ENCODE data around the gene NFXL1.
A peak's percentile ranks its signal among the peaks of the same experiment; 100 is the strongest.
"Not testable (repeated sequence)": the region's sequence is repeated elsewhere in the genome, so short reads cannot be mapped to it uniquely, and the experiment has no call there.

Gene NFXL1

DNA sequence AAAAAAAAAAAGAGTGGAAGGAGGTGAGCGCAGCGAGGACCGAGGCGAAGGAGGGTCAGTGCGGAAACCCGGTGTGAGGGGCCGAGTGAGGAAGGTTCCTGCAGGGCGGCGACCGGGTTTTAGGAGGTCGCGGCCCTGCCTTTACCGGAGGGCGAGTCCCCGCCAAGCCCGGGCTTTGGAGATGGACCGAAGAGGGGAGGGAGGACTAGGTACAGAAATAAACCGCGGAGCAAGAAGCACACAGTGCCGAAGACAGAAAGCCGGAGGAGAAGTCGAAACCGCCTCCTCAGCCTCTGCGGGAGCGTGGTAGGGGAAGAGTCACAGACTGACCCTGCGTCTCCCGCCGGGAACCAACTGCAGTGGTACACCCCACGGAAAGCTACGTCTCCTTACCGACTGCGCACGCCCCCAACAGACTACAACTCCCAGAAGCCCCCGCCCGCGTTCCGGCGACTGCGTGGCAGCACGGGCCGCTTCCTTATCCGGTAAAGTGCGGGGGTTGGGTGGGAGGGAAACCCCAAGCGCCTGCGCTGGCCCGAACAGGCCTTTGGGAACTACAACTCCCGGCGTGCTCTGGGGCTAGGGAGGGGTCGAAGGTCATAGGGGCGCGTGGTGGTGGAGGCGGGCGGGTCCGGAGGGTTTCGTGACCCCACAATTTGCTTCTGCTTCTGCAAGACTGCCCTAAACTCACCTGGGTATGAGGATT is at the start of gene NFXL1:
TSS of gene NFXL1 (minus strand) at position 364 of the 706 bp plus-strand sequence. CDS start 380 bp downstream, outside the sequence.
- DNase-seq: peak; percentile 95

GRCh38 chr4:47954677-47955076 is 40.3 kb upstream of the NFXL1 start:
- DNase-seq: no peak

DNA sequence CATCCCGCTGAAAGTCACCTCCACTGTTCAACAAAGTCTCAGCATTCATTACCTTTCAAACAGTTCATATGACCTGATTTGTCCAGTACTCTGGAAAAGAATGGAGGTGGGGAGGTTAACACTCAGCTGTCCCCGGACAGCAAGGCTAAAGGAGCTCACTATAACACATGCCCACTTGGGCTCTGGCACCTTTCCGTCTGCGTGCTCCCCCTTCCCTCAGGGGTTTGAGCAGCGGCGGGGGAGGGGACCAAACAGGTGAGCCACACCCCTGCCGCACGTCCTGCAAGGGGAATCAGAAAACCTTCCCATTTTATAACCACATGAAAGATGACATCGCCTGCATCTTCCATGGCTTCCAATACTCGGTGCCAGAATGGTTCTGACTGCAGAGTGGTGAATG is 39.9 kb upstream of the NFXL1 start:
- DNase-seq: no peak

DNA sequence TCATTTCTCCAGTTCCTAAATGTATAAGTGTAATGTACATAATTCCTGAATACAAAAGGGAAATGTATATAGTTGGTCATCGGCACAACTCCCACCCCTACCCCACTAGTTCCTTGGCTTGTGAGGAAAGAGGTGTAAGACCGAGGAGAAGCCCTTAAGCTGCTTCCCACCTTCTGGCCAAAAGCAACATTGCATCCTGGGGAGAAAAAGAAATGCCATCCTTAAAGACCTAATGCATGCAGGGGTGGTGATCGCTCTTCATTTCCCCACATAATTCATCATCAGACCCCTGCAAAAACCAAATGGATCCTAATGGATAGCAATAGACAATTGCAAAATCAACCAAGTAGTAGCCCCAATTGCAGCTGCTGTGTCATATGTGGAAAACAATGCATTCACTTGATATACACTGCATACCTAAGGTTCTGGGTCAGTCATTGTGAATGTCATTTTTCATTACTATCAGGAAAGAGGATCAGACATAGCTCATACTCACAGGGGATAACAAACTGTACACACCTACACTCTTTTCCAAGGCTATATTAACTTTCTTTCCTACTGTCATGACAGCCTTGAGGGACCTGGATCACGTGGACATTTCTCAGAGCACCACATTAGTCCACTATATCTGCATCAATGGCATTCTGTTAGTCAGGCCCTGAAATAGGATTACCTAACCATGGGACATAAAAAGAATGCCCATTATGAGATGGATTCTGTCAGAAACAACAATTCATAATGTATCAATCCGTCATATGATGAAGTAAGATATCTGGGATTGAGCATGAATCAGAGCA is 31.7 kb upstream of the NFXL1 start:
- no peak for DNase-seq

GRCh38 chr4:47942081-47942819 is 27.9 kb upstream of the NFXL1 start:
- no peak for DNase-seq

DNA sequence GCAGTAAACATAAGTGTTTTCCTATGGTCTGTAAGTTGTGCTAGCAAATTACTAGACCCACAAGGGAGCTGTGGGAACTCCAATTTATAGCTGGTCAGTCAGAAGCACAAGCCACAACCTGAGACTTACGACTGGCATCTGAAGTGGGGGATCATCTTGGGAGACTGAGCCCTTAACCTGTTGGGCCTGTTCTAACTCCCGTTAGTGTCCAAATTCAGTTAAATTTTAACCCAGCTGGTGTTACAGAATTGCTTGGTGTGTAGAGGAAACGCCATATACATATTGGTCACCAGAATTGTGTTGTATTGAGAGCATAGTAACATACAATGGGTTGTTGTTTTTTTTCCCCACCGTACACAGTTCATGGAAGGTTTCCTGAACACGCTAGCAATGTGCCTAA is 25.1 kb upstream of the NFXL1 start:
- DNase-seq: no peak

GRCh38 chr4:47936336-47936735 is 22.0 kb upstream of the NFXL1 start:
- no peak for DNase-seq

GRCh38 chr4:47933840-47934239 is 19.5 kb upstream of the NFXL1 start:
- DNase-seq: no peak

DNA sequence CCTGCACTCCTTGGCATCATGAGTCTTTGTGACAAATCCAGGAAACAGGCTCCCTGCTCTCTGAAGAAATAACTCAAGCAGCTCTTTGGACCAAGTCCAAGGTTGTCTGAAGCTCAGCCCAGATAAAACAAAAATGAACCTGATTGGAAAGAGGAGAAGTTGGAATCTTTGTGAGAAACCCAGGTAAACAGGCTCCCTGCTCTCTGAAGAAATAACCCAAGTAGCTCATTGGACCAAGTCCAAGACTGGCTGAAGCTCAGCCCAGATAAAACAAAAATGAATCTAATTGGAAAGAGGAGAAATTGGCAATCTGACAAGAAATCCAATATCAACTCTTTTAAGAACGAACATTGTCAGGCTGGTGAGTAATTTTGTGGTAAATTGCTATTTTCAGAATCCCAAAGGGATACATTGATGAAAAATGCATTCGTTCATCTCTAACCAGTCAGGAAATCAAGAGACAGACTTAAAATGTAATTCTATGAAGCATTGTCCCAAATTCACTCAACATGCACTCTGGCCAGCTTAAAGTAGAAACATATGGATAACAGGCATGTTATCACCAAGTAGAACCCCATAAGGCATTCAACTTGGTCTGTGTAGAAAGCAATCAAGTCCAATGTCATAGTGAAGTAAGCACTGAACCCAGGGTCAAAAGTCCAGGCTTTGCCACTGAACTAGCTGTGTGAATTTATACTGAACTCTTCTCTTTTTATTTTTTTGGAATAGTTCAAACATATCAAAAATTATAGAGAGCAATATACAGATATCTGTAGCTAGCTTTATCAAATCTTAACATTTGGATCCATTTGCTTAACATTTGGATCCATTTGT is 16.8 kb upstream of the NFXL1 start:
- DNase-seq: no peak

DNA sequence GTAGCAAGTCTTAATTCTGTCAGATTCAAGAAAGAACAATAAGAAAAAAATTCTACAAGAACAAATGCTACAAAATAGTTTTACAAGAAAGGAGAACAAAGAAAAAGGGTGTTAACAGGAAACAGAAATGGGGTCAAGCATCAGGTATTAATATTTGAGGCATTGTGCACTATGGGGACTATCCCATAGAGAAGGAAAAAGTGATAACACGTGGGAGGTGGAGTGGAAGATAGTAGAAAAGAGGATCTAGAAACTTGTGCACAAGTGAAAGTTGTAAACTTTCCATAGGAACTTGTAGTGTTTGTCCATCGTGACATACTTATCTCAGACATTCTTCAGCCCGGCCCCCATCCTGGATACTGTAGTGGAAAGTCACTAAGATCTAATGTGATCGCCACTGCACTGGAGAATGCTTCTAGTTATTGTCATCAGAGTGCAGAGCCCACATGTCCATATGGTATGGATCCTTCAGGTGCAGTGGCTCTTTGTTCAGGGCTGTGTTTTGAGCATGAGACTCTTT is 15.4 kb upstream of the NFXL1 start:
- no peak for DNase-seq

DNA sequence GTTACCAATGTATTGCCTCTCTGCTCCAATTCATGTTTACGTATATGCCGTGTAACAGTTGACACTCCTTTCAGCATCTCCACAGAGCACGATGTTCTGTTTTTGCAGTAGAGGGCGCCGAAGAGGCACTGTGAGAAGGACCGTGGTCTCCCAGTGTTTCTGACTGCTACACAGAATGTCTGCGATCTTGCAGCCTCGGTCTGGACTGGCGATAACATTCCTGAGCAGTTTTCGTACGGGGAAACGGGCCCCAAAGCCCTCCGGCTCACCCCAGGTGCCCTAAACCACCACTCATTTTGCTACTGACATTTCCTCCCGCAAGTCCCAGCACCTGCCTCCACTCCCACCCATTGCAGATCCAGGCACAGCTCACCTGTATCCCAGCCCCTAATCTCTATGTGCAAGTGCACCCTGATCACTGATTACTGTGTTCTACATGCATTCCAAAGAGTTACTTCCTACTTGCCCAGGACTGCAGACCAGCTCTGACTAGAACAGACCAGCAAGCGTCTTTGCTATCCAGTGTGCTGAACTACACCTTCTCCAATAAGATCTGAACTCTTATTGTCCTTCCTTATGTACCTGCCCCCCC is 12.4 kb upstream of the NFXL1 start:
- DNase-seq: peak; percentile 40

DNA sequence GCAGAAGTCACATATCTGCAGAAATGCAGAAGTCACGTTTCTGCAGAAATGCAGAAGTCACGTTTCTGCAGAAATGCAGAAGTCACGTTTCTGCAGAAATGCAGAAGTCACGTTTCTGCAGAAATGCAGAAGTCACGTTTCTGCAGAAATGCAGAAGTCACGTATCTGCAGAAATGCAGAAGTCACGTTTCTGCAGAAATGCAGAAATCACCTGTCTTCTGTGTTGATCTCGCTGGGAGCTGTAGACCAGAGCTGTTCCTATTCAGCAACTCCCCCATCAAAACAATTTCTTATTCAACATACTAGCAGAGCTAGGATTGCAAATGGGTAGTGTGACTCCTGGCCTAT is 8.9 kb upstream of the NFXL1 start:
- not testable (repeated sequence) for DNase-seq

DNA sequence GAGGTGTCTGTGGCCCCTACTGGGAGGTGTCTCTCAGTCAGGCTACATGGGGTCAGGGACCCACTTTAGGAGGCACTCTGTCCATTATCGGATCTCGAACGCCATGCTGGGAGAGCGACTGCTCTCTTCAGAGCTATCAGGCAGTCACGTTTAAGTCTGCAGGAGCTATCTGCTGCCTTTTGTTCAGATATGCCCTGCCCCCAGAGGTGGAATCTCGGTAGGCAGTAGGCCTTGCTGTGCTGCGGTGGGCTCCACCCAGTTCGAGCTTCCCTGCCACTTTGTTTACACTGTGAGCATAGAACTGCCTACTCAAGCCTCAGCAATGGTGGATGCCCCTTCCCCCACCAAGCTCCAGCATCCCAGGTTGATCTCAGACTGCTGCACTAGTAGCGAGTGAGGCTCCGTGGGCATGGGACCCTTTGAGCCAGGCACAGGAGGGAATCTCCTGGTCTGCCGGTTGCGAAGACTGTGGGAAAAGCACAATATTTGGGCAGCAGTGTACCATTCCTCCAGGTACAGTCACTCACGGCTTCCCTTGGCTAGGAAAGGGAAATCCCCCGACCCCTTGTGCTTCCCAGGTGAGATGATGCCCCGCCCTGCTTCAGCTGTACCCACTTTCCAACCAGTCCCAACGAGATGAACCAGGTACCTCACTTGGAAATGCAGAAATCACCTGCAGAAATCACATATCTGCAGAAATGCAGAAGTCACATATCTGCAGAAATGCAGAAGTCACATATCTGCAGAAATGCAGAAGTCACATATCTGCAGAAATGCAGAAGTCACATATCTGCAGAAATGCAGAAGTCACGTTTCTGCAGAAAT is 8.3 kb upstream of the NFXL1 start:
- DNase-seq: not testable (repeated sequence)

GRCh38 chr4:47917163-47917562 is 2.8 kb upstream of the NFXL1 start:
- not testable (repeated sequence) for DNase-seq

- no peak for DNase-seq
Observed at GRCh38 chr4:47915378-47915777, 995 bp upstream of the NFXL1 start.

GRCh38 chr4:47914926-47915237 is 499 bp upstream of the NFXL1 start:
- no peak for DNase-seq

- DNase-seq: peak; percentile 13
Observed at GRCh38 chr4:47913861-47914219, 543 bp downstream of the NFXL1 start.

DNA sequence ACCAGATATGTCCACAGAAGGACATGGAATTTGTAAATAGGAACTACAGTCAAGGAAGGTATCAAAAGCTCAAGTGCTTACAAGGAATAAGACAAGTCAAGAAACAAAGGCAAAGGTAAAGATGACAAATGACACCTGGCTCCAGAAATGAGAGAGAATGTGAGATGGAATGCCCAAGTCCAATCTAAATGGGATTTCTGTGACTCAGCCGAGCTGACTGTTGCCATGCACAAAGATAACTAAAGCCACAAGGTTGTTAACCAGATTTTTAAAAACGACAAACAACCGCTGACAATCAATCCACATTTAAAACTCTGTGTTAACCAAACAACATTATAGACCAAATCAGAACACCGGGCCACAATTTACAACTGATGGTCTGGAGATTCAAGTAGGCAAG is 1.1 kb downstream of the NFXL1 start:
- no peak for DNase-seq

GRCh38 chr4:47907089-47907646 is 7.2 kb downstream of the NFXL1 start:
- no peak for DNase-seq

GRCh38 chr4:47899639-47900038 is 14.7 kb downstream of the NFXL1 start:
- no peak for DNase-seq

DNA sequence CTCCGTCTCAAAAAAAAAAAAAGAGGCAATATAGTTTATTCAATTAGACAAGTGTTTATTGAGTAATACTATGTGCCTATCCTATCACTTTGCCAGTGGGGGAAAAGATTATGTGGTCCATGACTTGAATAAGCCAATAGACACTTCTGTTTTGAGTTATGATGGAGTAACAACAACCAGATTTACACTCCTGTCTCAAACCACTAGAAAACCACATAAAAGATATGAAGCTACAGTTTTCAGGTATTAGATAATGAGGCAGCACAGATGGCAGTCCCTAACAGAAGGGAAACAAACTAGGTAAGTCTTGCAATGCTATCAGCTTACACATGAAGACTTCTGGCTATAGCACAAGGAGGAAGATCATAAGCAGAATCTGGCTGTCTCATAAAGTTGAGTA is 22.5 kb downstream of the NFXL1 start:
- DNase-seq: no peak
